ENCODE data around the gene DEPP1. TPM values are rescaled to one million over a fixed set of nuclear protein-coding genes. Genes with fewer than 3 reads are reported as not detected.

The DEPP1 gene, protein sequence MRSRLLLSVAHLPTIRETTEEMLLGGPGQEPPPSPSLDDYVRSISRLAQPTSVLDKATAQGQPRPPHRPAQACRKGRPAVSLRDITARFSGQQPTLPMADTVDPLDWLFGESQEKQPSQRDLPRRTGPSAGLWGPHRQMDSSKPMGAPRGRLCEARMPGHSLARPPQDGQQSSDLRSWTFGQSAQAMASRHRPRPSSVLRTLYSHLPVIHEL
- 3.8 TPM for total RNA-seq (2021; ENCODE audit: unreplicated experiment)
- polyA plus RNA-seq (2012): 8.1 and 12.6 TPM in 2 replicates
- Bru-seq, nascent RNA: percentile 56 among the genes with signal in this experiment
- percentile 27 among the genes with signal in this experiment for BruChase-seq, experiment 1, labeled RNA remaining after a 6-hour chase
- BruChase-seq, experiment 2, labeled RNA remaining after a 2-hour chase: percentile 36 among the genes with signal in this experiment
- long read RNA-seq, partial matches to known transcripts: 0 of 4 reads
- long read RNA-seq, other reads (novel, unspliced or antisense): 2 of 4 reads

DNA sequence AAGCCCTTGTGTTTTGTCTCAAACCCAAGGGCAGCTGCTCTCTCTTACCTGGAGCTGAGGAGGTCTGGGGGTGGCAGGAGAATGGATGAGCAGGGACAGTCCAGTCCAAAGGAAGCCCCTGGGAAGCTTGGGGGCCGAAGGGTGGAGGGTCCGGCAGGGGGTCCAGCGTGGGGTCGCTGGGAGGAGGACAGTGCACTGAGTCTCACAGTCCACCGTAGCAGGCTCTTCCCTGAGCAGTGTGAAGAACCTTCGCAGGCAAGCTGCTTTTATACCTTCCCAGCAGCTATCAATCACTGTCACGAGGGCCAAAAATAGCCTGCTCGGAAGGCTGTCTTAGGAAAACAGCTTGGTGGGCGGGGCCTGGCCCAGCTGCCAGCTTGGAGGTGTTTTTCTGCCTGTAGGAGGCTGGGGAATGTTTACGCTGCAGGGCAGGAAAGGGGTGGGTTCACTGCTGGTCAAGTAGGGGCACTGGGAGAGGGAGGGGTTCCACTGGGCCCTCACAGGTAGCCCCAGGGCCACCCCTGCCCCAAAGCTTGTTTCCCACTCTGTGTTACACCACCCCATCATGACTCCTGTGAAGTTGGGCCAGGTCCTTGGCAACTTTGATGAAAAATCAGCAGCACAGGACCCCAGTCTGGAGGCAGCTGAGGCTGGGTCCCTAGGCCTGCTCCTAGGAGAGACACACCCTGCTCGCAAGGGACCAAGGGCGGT is at the start of gene DEPP1:
TSS of gene DEPP1 (minus strand) at position 240 of the 711 bp plus-strand sequence. CDS start 779 bp downstream, outside the sequence.
- H3K4me2 ChIP-seq (ENCODE audit: low read length): peak within 1 kb of the TSS; percentile 89
- POLR2A ChIA-PET: interaction anchor here (0.7 to 1.8 kb wide), 11 partner anchors 11 to 284 kb away, joined by 3 to 15 read pairs (median 3); no protein-coding TSS in a partner anchor
- H3K4me1 ChIP-seq (ENCODE audit: control insufficient read depth in 1 of 2, insufficient read depth in 2 of 2, low read length in 2 of 2): peaks cover 57 to 75% of the 10 kb centered on the region in 2 experiments
- H3K27ac ChIP-seq (ENCODE audit: low read depth, low read length): peak within 1 kb of the TSS; percentile 63
- H3K36me3 ChIP-seq (ENCODE audit: control insufficient read depth in 1 of 2, insufficient read depth in 2 of 2, low read length in 2 of 2): no peaks in the 10 kb centered on the region
- intact Hi-C loops (cut with micrococcal nuclease): loop anchor here (1.0 kb wide), 1 partner anchor 19 kb away; the partner anchor contains the start of gene RASSF4
- peak within 1 kb of the TSS; percentile 65 for H3K9ac ChIP-seq (ENCODE audit: low read length)
- H3K27me3 ChIP-seq (ENCODE audit: insufficient read depth, low read length): no peaks in the 10 kb centered on the region
- no peaks in the 10 kb centered on the region for H3K79me2 ChIP-seq (ENCODE audit: insufficient read depth, low read length)
- peak within 1 kb of the TSS; percentile 43 to 56 for H3K4me3 ChIP-seq (replicated peaks in 1 of 2; ENCODE audit: low read depth in 1 of 2, low read length in 2 of 2)
- TF ChIP-seq POLR2A (IDR thresholded peaks at IDR 0.05; ENCODE audit: borderline replicate concordance, extremely low read depth, insufficient read depth, insufficient read length): peak; percentile 78
- TF ChIP-seq YY1 (IDR thresholded peaks at IDR 0.05; ENCODE audit: extremely low read depth, insufficient replicate concordance, low read depth, low read length): peak; percentile 14
- peak; percentile 98 for TF ChIP-seq SRF (IDR thresholded peaks at IDR 0.05; ENCODE audit: low read depth)
- TF ChIP-seq EZH2phosphoT487 (IDR thresholded peaks at IDR 0.05; ENCODE audit: borderline replicate concordance): no peak
- peak; percentile 99 for TF ChIP-seq POLR2AphosphoS5 (IDR thresholded peaks at IDR 0.05; ENCODE audit: low read depth, low read length)
- TF ChIP-seq, protein P1, sequence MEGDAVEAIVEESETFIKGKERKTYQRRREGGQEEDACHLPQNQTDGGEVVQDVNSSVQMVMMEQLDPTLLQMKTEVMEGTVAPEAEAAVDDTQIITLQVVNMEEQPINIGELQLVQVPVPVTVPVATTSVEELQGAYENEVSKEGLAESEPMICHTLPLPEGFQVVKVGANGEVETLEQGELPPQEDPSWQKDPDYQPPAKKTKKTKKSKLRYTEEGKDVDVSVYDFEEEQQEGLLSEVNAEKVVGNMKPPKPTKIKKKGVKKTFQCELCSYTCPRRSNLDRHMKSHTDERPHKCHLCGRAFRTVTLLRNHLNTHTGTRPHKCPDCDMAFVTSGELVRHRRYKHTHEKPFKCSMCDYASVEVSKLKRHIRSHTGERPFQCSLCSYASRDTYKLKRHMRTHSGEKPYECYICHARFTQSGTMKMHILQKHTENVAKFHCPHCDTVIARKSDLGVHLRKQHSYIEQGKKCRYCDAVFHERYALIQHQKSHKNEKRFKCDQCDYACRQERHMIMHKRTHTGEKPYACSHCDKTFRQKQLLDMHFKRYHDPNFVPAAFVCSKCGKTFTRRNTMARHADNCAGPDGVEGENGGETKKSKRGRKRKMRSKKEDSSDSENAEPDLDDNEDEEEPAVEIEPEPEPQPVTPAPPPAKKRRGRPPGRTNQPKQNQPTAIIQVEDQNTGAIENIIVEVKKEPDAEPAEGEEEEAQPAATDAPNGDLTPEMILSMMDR (IDR thresholded peaks at IDR 0.05 in 2 of 3, conservative IDR thresholded peaks at IDR 0.05 in 1 of 3; ENCODE audit: borderline replicate concordance in 1 of 3, insufficient read depth in 1 of 3, low read depth in 2 of 3, low read length in 2 of 3): 0 out of 6 replicates have a peak, but pooled peaks of 1 of the 3 experiments have one; percentile 14
- no peak for TF ChIP-seq ZFX (IDR thresholded peaks at IDR 0.05)
- TF ChIP-seq SP1 (IDR thresholded peaks at IDR 0.05; ENCODE audit: low read depth): peak; percentile 87
- H3K9me3 ChIP-seq (ENCODE audit: control insufficient read depth in 1 of 2, insufficient read depth in 1 of 2, low read depth in 1 of 2, low read length in 2 of 2): no peaks in the 10 kb centered on the region
- peak; percentile 90 for DNase-seq (ENCODE audit: low read depth, low spot score)
- no peaks in the 10 kb centered on the region for H3K9me2 ChIP-seq (ENCODE audit: insufficient read depth)
- peak; percentile 59 for ATAC-seq
- H2AFZ ChIP-seq (ENCODE audit: low read depth, low read length, poor library complexity, severe bottlenecking): no peak within 1 kb of the TSS
- CTCF ChIA-PET: interaction anchor here (0.9 to 3.1 kb wide), 3 partner anchors 17 to 46 kb away, joined by 3 to 14 read pairs (median 3); no protein-coding TSS in a partner anchor
- BruUV-seq (replicated peaks): no TSS peak
- RAD21 ChIA-PET (ENCODE audit: low non-redundant PET in 1 of 2, low total read pairs in 2 of 2, uncharacterized antibody in 2 of 2, unreplicated experiment in 2 of 2): interaction anchor here in 1 of 2 experiments (1.2 kb wide), 1 partner anchor 46 kb away, joined by 3 read pairs; no protein-coding TSS in a partner anchor
- H4K20me1 ChIP-seq (ENCODE audit: insufficient read depth): no peaks in the 10 kb centered on the region
